Adrenal gland (tissue), 5 donors: ENCODE measurements around the gene ITPR3.

ENCODE experiments used
- CTCF ChIP-seq, 6 experiments: fragments of 450-650 bp in 4 of 6; fragments of 200-600 bp in 2 of 6; sonication (generic) in 1 of 6; IDR thresholded peaks; 1 replicate in 5 of 6; 2 replicates in 1 of 6; pipeline versions ENCODE4 v1.5.1 to v1.8.0; 2016 to 2021; ENCODE audit warnings: antibody characterized with exemption in 6 of 6, mild to moderate bottlenecking in 2 of 6, moderate library complexity in 1 of 6
- POLR2A ChIP-seq, 2 donors: fragments of 450-650 bp; IDR thresholded peaks; one replicate each; pipeline ENCODE4 v1.6.1; 2017; ENCODE audit warnings: antibody characterized with exemption in 2 of 2, mild to moderate bottlenecking in 2 of 2, moderate library complexity in 1 of 2
- donor health status: DM: no; HTN: no; CAD: no.

- TF ChIP-seq CTCF (IDR thresholded peaks at IDR 0.05) (no peak), POLR2A (IDR thresholded peaks at IDR 0.05) (no peak)
Measured at GRCh38 chr6:33651403-33651802, 30.3 kb downstream of the ITPR3 start.
